ENCODE measurements around the gene SOWAHB.

GRCh38 chr4:76931576-76932276, 33.8 kb upstream of the SOWAHB start:
- no peak for TF ChIP-seq MAFK (IDR thresholded peaks at IDR 0.05; ENCODE audit: low read depth, low read length)
- TF ChIP-seq POLR2A (IDR thresholded peaks at IDR 0.05; ENCODE audit: control extremely low read depth in 1 of 2, low read depth in 2 of 2, low read length in 2 of 2) = no peak
- TF ChIP-seq HDAC2 (IDR thresholded peaks at IDR 0.05; ENCODE audit: borderline replicate concordance in 1 of 2, low read depth in 2 of 2, low read length in 2 of 2) = no peak
- TF ChIP-seq, protein P1, sequence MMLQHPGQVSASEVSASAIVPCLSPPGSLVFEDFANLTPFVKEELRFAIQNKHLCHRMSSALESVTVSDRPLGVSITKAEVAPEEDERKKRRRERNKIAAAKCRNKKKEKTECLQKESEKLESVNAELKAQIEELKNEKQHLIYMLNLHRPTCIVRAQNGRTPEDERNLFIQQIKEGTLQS (IDR thresholded peaks at IDR 0.05; ENCODE audit: insufficient read depth, low read depth, low read length) = no peak
- TF ChIP-seq KDM5A (IDR thresholded peaks at IDR 0.05; ENCODE audit: low read length) = no peak
- TF ChIP-seq EZH2 (IDR thresholded peaks at IDR 0.05; ENCODE audit: low read depth, low read length, severe bottlenecking) = no peak
- no peak for TF ChIP-seq CTCF (IDR thresholded peaks at IDR 0.05; ENCODE audit: control extremely low read depth in 1 of 3, insufficient read depth in 1 of 3, low read depth in 1 of 3, low read length in 3 of 3)
- TF ChIP-seq BACH1 (IDR thresholded peaks at IDR 0.05; ENCODE audit: low read length) = no peak
- no peak for TF ChIP-seq TAF1 (IDR thresholded peaks at IDR 0.05; ENCODE audit: low read depth, low read length)
- no peak for TF ChIP-seq POLR2AphosphoS5 (IDR thresholded peaks at IDR 0.05; ENCODE audit: low read depth, low read length)
- no peak for TF ChIP-seq JUND (IDR thresholded peaks at IDR 0.05; ENCODE audit: low read length)
- no peak for TF ChIP-seq CEBPB (IDR thresholded peaks at IDR 0.05; ENCODE audit: low read depth, low read length)
- TF ChIP-seq RFX5 (IDR thresholded peaks at IDR 0.05; ENCODE audit: borderline replicate concordance, low read depth, low read length) = no peak
- TF ChIP-seq, protein P2, sequence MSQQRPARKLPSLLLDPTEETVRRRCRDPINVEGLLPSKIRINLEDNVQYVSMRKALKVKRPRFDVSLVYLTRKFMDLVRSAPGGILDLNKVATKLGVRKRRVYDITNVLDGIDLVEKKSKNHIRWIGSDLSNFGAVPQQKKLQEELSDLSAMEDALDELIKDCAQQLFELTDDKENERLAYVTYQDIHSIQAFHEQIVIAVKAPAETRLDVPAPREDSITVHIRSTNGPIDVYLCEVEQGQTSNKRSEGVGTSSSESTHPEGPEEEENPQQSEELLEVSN (IDR thresholded peaks at IDR 0.05) = no peak

Measured in H1 (cell line).